ENCODE results near the gene AFG3L2.

The AFG3L2 gene

GRCh38 chr18:12347895-12348294, 29.1 kb downstream of the AFG3L2 start:
- DNase-seq = no peak

GRCh38 chr18:12346240-12346565, 30.8 kb downstream of the AFG3L2 start:
- no peak for DNase-seq

DNA sequence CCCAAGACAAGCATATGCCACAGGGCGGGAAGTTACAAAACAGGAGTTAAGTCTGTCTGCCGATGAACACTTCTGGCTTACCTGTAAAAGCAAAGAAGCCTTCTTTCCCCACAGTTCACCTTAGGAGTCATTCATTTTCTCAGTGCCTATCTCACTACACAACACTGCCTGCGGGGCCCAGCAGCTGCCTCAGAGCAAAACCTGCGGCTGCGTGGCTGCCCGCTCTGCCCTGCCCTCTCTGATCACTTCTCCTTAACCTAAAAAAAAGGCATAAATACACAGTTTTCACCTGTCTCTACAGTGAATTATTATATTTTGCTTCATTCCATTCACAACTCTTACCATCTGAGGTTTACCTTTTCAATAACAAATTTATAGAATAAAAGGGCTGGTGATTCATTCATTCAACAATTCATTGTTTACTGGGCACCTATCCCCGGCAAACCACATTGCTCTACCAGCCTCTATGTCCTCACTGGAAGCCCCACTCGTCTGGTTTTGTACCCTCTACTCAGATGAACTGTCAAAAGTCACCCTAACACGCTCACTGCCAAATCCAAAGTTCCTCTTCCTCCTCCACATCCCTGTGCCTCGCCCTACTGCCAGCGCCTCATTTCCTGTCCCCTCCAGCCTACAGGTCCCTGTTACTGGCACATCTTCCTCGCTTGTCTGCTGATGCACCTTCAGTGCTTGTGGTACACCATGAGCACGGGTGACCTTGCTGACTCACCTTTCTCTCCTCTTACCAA, 31.4 kb downstream of the AFG3L2 start:
- no peak for DNase-seq

DNA sequence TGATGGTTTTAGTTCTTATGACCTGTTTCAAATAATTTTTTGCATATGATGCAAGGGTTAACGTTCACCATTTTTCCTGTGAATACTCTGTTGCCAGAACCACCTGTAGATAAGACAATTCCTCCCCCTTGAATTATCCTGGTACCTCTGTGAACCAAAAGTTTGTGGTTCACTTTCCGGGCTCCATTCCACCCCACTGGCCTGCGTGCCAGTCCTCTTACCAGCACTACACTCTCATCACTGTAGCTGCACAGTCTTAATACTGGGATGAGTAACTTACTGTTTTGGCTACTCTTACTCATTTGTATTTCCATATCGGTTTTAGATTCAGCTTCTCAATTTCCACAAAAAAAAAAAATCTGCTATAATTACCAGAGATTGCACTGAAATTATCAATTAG, 34.4 kb downstream of the AFG3L2 start:
- no peak for DNase-seq

- no peak for DNase-seq
These were observed 35.9 kb downstream of the AFG3L2 start for GRCh38 chr18:12340945-12341660.

DNA sequence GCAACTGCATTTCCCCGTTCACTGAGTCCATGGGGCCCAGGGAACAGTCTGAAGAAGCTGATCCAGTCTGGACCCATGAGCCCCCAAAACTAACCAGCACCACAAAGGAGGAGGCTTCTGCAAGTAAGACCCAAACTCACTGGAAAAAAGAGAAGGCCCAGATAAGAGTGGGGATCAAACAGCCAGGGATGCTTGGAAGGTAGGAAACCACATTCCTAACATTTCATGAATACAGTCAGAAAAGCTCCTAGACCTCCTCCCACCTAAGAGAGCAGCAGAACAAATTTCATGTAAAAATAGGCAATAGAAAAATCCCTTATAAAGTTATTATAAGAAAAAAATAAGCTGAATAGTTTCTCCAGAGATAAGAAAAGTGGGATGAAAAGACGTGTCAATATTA, 38.6 kb downstream of the AFG3L2 start:
- no peak for DNase-seq

GRCh38 chr18:12336887-12337286, 40.1 kb downstream of the AFG3L2 start:
- no peak for DNase-seq

- no peak for DNase-seq
These were observed 40.8 kb downstream of the AFG3L2 start for GRCh38 chr18:12336171-12336613.

DNA sequence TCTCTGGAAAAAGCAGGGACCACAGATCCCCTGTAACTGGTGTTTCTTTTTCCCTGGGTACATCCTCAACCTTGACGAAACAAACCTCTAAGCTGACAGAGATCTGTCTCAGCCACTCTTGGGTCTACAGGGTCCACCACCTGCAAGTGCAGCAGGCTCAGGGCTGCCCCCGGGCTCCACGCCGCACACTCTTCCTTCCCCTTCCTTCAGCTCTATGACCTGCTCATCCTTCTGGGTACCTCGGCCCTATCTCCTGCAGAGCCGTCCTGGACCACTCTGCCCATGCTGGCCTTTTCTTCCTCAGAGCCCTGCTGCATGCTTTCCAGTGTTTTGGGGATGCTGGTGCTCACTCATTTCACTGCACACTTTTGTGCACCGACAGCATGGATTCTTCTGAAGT, 41.5 kb downstream of the AFG3L2 start:
- no peak for DNase-seq

DNA sequence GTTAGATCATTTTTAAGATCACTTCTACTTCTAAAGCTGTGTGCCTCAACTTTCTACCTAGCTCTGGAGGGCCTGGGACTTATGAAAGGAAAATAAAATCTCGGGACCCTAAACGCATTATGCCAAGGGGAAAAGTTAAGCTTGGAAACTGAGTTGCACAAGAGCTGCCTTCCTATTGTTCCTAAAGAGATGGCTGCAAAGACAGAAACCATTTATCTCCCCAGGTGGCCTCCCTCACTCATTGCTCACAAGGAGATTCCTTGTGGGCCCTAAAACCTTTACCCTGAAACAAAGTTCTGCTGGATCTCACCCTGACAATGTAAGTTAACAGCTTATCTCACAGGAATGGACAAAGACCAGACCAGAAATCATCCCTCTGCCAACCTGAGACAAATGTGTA, 42.2 kb downstream of the AFG3L2 start:
- no peak for DNase-seq

GRCh38 chr18:12334366-12334808, 42.6 kb downstream of the AFG3L2 start:
- DNase-seq = no peak

DNA sequence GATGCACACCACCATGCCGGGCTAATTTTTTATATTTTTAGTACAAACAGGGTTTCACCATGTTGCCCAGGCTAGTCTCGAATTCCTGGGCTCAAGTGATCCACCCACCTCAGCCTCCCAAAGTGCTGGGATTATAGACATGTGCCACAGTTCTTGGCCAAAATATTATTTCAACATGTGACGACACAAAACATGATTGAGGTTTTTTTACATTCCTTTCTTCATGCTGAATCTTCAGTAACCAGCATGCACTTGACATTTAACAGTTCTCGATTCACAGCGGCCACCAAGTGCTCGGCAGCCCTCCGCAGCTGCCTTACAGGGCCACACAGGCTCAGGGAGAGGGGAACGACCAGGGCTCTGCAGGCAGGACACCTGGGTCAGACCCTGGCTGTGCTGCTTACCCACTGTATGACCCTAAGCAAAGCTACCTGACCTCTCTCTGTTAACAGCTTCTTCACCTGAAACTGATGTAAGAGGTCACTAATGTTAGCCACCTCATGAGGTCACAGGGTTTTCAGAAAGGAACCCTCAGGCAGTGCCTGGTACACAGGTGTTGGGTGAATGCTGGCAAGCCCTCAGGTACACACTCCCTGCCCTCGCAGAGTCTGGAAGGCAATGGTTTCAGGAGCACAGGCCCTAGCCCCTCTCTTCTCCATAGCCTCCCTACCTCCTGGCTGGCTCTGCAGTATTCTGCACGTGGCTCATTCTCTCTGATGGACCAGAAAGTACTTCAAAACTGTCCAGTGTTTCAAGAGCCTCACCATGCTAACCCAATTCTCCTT, 43.3 kb downstream of the AFG3L2 start:
- DNase-seq = no peak

DNA sequence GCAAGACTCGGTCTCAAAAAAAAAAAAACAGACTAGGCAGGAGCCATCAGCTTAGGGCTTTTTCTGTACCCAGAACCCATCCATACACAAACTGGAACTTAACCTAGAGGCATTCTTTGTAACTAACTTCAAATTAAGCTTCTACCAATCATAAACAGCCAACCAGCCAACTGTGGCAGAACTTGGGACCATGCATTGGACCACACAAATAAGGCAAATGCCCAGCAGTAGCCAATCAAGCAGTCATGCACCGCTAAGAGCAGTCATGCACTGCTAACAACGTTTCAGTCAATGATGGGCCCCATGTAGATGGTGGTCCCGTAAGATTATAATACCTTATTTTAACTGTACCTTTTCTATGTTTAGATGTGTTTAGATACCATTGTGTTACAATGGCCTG, 46.3 kb downstream of the AFG3L2 start:
- DNase-seq = no peak

DNA sequence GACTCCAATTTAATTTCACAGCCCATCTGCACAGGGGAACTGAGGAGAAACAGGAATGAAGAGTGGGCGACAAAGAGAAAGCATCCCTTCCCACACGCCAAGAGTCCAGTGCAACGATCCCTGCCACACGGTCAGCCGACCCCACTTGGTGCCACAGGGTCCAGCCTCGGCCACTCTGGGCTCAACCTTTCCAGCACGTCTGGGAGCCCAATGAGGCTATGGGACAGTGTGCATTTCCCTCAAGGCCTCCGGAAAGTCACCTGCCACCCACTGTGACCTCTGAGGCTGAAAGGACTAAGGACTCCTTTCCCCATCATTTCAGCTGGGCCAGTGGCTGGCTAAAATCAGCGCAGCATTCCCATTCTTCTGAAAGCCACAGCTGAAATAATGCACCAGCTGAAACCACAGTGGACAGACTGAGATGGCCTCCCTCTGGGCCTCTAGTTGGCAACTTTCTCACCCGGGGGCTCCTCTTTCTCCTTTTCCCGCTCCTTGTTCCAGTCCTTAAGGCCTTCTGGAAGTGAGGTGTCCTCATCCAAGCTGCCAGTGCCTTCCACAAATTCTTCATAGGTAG, 47.8 kb downstream of the AFG3L2 start:
- no peak for DNase-seq

DNA sequence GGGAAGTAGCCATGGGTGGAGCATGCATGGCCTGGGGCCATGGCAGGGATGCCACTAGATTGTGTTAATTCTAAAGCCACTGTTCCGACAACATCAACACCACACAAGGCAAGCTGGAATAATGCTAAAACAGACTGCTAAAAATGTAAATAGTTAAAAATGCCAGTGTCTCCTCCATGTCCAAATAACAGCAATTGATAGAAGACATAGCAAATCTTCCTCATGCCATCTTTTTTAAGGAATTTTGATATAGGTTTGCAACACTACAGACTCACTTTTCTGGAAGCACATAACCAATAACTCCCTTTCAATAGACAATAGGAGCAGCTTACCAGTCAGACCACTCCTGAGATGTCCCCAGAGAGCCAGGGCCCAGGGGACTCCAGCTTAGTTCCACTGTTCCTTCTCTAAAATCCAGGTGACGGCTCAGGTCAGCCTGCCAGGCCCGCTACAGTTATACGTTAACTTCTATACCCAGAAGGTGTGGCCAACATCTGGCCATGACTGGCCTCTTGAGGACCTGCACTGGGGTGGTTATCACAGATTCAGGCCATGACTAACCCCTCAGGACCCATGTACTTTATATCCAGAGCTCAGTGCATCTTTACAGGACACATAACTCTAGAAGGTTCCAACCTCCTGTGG, 48.7 kb downstream of the AFG3L2 start:
- DNase-seq = no peak

DNA sequence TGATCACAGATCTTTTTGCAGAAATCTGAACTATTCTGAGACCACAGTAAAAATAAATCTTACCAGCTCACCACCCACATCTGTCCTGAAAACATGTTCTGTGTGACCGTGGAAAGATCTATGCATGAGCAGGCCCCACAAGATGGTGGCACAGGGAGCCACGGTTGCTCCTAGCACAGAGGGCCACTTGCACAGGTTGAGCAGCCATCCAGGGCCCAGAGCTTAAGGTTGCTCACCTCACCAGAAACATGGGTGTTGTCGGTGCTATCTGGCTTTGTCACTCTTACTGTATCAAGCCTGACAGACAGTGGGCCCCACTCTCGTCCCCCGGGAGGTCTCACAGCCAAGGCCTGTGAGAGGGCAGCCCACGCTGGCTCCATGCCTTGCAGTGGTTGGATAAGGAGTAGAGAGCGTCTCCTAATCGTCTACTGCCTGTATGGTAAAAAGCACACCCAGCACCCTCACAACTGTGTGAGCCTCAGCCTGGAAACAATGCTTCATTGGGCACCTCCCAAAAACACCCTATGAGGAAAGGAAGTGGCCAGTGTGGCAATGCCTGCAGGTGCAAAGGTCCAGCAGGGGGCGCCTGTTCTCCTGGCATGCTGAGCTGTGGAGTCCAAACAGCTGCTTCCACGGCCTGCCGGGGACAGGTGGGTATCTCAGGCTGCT, 49.4 kb downstream of the AFG3L2 start:
- peak; percentile 34 to 39 for DNase-seq

DNA sequence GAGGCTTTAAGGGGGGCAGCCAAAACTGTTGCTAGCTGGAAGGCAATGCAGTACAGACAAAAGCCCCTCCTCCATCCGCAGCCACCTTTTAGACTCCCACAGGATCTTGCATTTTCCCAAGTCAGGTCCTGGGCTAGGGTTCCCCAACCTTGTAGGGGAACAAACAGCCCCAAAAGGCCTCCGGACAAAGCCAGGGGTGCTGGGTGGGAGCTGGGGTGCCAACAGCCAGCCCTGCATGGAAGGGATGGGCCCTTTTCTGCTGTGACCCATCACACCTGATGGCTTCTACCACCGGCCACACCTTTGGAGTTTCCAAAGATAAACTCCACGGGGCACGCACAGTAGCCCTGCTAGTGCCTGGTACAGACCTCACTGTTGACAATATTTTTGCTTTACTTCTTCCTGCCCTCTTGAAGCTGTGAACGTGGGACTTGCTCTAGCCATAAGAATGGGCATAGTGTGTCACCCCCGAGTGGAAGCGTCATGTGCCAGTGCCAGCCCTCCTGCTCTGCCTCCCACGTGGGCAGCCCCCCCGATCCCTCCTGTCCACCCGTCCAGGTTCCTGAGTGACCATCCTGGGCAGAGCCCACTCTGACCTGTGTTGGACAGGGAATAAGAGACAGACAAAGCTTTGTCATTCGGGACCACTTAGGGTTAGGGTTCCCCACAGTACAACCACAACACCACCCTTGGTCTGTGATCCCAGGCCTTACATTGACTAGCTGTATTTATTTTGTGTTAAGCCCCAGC, 50.1 kb downstream of the AFG3L2 start:
- DNase-seq = no peak

- no peak for DNase-seq
These were observed 51.2 kb downstream of the AFG3L2 start for GRCh38 chr18:12325726-12326245.

GRCh38 chr18:12324991-12325725, 51.9 kb downstream of the AFG3L2 start:
- DNase-seq = no peak

- no peak for DNase-seq
These were observed 55.7 kb downstream of the AFG3L2 start for GRCh38 chr18:12321333-12321732.

DNA sequence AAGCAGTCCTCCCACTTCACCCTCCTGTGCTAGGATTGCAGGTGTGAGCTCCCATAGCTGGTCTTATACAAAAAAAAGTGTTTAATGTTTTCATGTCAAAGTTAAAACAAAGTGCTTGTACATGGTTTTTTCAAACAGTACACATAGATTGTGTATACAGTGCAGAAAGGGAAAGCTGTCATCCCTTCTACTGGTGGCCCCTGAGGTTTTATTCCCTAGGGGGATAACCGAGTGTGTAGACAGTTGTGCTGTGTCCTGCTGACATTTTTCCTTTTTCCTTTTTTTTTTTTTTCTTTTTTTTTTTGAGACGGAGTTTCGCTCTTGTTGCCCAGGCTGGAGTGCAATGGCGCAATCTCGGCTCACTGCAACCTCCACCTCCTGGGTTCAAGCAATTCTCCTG, 58.2 kb downstream of the AFG3L2 start:
- DNase-seq = no peak

Data from SW 1271 (cell line).